OCI-LY1 (cell line): Measurements from ENCODE around the gene ERGIC1.

Experiments used
- H2AFZ ChIP-seq: fragments of 200-600 bp; sonication (generic), shearing (Covaris generic); 2 replicates; pipeline ENCODE4 v1.6.0; 2014; ENCODE audit warnings: antibody characterized with exemption, mild to moderate bottlenecking, low read length
- H3F3A ChIP-seq: fragments of 200-600 bp; sonication (generic), shearing (Covaris generic); 2 replicates; pipeline ENCODE4 v1.6.0; 2014; ENCODE audit warnings: mild to moderate bottlenecking, antibody characterized with exemption, low read length, moderate library complexity; ENCODE audit not compliant: insufficient read depth
- H3K27ac ChIP-seq: fragments of 200-600 bp; sonication (generic); 2 replicates; pipeline ENCODE4 v1.5.1; 2014; ENCODE audit warnings: low read length, mixed run types, mild to moderate bottlenecking, low read depth; ENCODE audit not compliant: poor library complexity, severe bottlenecking
- H3K27me3 ChIP-seq: fragments of 200-600 bp; sonication (generic); 2 replicates; pipeline ENCODE4 v1.6.0; 2014; ENCODE audit warnings: antibody characterized with exemption, mild to moderate bottlenecking, low read length, moderate library complexity; ENCODE audit not compliant: insufficient read depth
- H3K36me3 ChIP-seq: fragments of 200-600 bp; sonication (generic); 2 replicates; pipeline ENCODE4 v1.6.1; 2014; ENCODE audit warnings: mild to moderate bottlenecking, antibody characterized with exemption, low read length, moderate library complexity, mixed read lengths; ENCODE audit not compliant: insufficient read depth
- H3K4me1 ChIP-seq: fragments of 200-600 bp; sonication (generic); 2 replicates; pipeline ENCODE4 v1.5.1; 2014; ENCODE audit warnings: mild to moderate bottlenecking, low read length, moderate library complexity; ENCODE audit not compliant: insufficient read depth, severe bottlenecking
- H3K4me2 ChIP-seq: fragments of 200-600 bp; sonication (generic), shearing (Covaris generic); 2 replicates; pipeline ENCODE4 v1.6.1; 2014; ENCODE audit warnings: low read length
- H3K4me3 ChIP-seq: fragments of 200-600 bp; sonication (generic); 2 replicates; pipeline ENCODE4 v1.5.1; 2014; ENCODE audit warnings: low read length, low read depth, mild to moderate bottlenecking, mixed read lengths; ENCODE audit not compliant: poor library complexity, severe bottlenecking
- H3K79me2 ChIP-seq: fragments of 200-600 bp; shearing (Covaris generic); 2 replicates; pipeline ENCODE4 v1.6.1; 2016; ENCODE audit warnings: mixed run types, low read length, mixed read lengths; ENCODE audit not compliant: insufficient read depth
- H3K9ac ChIP-seq: fragments of 200-600 bp; sonication (generic), shearing (Covaris generic); 2 replicates; pipeline ENCODE4 v1.6.1; 2014; ENCODE audit warnings: mild to moderate bottlenecking, low read length, mixed read lengths
- H3K9me2 ChIP-seq: fragments of 200-600 bp; sonication (generic), shearing (Covaris generic); 2 replicates; pipeline ENCODE4 v1.6.1; 2014; ENCODE audit warnings: low read depth, mild to moderate bottlenecking, low read length, mixed read lengths
- H3K9me3 ChIP-seq: fragments of 200-600 bp; shearing (Covaris generic); 2 replicates; pipeline ENCODE4 v1.6.1; 2014; ENCODE audit warnings: low read length, mixed read lengths
- H4K20me1 ChIP-seq: fragments of 200-600 bp; sonication (generic), shearing (Covaris generic); 2 replicates; pipeline ENCODE4 v1.6.0; 2016; ENCODE audit warnings: mild to moderate bottlenecking, low read length; ENCODE audit not compliant: insufficient read depth
- EZH2 ChIP-seq: fragments of 200-600 bp; sonication (generic), shearing (Covaris generic); IDR thresholded peaks from 2 replicates; pipeline ENCODE4 v1.8.0; 2017; ENCODE audit warnings: borderline replicate concordance, mixed run types, mild to moderate bottlenecking, antibody characterized with exemption, low read length, moderate library complexity, mixed read lengths
- TF ChIP-seq, protein P1 (sequence below): fragments of 200-600 bp; sonication (generic), shearing (Covaris generic); IDR thresholded peaks from 2 replicates; pipeline ENCODE4 v1.5.1; 2017; ENCODE audit warnings: mild to moderate bottlenecking, antibody characterized with exemption, low read length, moderate library complexity, mixed read lengths

ERGIC1 gene

DNA sequence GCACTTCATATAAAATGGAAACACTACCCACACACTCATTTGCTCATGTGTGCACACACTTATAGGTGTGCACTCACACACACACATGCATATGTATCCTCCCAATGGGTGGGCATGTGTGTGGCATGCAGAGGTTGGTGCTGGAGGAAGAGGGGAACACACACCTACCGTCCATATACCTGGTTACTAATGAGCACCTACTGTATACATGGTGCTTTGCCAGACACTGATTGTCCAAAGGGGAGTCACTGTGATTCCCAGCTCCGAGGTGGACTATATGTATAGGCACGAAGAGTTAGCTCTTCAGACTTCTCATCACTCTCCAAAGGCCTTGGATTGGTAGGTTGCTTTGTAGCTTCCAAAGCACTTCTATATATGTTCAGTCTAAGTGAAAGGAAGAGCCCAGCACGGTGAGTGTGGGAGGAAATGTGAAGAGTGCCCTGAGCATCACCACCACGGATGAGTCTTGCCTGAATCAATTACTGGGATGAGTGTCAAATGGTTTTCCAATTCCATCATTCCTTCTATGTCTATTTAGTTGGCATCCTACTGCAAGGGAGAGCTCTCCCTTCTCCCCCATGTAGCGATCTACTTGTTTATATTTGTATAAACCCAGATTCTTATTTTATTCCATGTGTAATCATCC is 12.6 kb upstream of the ERGIC1 start:
- H3K36me3 ChIP-seq, result peaks cover 3% of the 10 kb centered on the region; the same call in 1 of the 2 replicates
- H3K27ac ChIP-seq, result no peak overlapping the region
- no peaks in the 10 kb centered on the region for H3K9me2 ChIP-seq
- no peak overlapping the region for H3K4me3 ChIP-seq
- no peaks in the 10 kb centered on the region for H3K79me2 ChIP-seq
- no peak overlapping the region for H3K9ac ChIP-seq
- no peak overlapping the region for H3K4me2 ChIP-seq
- no peaks in the 10 kb centered on the region for H3K4me1 ChIP-seq
- no peaks in the 10 kb centered on the region for H4K20me1 ChIP-seq
- no peak overlapping the region for H2AFZ ChIP-seq
- H3K9me3 ChIP-seq, result peaks cover 11% of the 10 kb centered on the region
- peaks cover 12% of the 10 kb centered on the region for H3K27me3 ChIP-seq
- TF ChIP-seq, protein P1, sequence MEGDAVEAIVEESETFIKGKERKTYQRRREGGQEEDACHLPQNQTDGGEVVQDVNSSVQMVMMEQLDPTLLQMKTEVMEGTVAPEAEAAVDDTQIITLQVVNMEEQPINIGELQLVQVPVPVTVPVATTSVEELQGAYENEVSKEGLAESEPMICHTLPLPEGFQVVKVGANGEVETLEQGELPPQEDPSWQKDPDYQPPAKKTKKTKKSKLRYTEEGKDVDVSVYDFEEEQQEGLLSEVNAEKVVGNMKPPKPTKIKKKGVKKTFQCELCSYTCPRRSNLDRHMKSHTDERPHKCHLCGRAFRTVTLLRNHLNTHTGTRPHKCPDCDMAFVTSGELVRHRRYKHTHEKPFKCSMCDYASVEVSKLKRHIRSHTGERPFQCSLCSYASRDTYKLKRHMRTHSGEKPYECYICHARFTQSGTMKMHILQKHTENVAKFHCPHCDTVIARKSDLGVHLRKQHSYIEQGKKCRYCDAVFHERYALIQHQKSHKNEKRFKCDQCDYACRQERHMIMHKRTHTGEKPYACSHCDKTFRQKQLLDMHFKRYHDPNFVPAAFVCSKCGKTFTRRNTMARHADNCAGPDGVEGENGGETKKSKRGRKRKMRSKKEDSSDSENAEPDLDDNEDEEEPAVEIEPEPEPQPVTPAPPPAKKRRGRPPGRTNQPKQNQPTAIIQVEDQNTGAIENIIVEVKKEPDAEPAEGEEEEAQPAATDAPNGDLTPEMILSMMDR, result no peak
- no peak for TF ChIP-seq EZH2
- no peaks in the 10 kb centered on the region for H3F3A ChIP-seq

DNA sequence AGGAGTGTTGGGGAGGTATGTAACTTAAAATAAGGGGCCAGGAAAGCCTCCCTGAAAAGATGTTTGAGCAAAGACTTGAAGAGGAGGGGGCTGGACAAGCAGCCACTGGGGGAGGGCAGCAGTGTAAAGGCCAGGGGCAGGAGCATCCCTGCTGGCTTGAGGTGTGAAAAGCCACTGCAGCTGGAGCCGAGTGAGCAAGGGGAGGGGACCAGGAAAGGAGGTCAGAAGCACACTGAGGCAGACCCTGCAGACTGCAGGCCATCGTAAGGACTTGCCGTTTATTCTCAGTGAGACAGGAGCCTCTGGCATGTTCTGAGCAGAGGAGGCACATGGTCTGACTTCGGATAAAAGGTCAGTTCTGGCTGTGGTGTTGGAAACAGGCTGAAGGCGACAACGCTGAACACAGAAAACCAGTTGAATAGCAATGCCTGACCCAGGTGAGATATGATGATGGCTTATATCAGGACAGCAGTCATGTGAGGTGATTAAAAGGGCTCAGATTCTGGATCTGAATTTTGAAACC is 10.2 kb upstream of the ERGIC1 start:
- Histone ChIP-seq H3K9me2 (no peaks in the 10 kb centered on the region), H3F3A (no peaks in the 10 kb centered on the region), H3K9me3 (peaks cover 11% of the 10 kb centered on the region), H3K27ac (no peak overlapping the region), H2AFZ (no peak overlapping the region), H4K20me1 (no peaks in the 10 kb centered on the region), H3K4me1 (no peaks in the 10 kb centered on the region), H3K4me2 (no peak overlapping the region), H3K36me3 (peaks cover 3% of the 10 kb centered on the region; the same call in 1 of the 2 replicates), H3K79me2 (no peaks in the 10 kb centered on the region), H3K27me3 (peaks cover 9% of the 10 kb centered on the region), H3K4me3 (no peak overlapping the region), H3K9ac (no peak overlapping the region)
- no peak for TF ChIP-seq EZH2
- TF ChIP-seq, protein P1, result no peak

DNA sequence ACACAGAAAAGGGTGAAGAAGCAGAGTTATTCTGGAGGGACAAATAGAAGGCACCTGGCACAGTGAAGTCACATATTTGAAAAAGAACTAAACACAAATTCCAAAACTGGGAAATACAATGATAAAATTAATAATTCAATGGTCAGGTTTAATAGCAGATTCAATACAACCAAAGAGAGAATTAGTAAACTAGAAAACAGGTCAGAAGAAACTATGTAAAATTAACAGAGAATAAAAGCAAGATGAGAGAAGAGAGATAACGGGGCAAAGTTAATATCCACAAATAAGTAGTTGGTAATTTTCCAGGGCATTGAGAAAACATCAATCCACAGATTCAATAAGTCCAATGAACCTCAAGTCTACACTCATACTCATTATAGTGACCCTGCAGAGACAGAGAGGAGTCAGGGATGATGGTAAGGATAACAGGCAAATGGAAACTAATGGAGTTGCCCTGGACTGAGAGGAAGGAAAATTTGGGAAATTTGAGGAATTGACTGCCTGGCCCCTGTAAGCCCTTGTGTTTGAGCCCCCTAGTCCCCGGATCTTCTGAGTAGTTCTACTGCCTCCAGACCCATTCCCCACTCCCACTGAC is 8.3 kb upstream of the ERGIC1 start:
- H3K4me3 ChIP-seq, result no peak overlapping the region
- no peaks in the 10 kb centered on the region for H3K79me2 ChIP-seq
- H3K27ac ChIP-seq, result no peak overlapping the region
- peaks cover 3% of the 10 kb centered on the region; the same call in 1 of the 2 replicates for H3K36me3 ChIP-seq
- no peaks in the 10 kb centered on the region for H4K20me1 ChIP-seq
- no peaks in the 10 kb centered on the region for H3F3A ChIP-seq
- no peak overlapping the region for H2AFZ ChIP-seq
- H3K4me2 ChIP-seq, result no peak overlapping the region
- H3K4me1 ChIP-seq, result no peaks in the 10 kb centered on the region
- no peak overlapping the region for H3K9ac ChIP-seq
- H3K9me3 ChIP-seq, result peaks cover 11% of the 10 kb centered on the region
- no peaks in the 10 kb centered on the region for H3K9me2 ChIP-seq
- peaks cover 6% of the 10 kb centered on the region for H3K27me3 ChIP-seq
- TF ChIP-seq, protein P1, result no peak
- no peak for TF ChIP-seq EZH2
